ENCODE data around the gene SRPRB. TPM values are rescaled to one million over a fixed set of nuclear protein-coding genes. Genes with fewer than 3 reads are reported as not detected.

The SRPRB gene
- total and polyA plus RNA-seq, 2 experiments from 2014 or later, result 25.6 to 36.0 TPM

DNA sequence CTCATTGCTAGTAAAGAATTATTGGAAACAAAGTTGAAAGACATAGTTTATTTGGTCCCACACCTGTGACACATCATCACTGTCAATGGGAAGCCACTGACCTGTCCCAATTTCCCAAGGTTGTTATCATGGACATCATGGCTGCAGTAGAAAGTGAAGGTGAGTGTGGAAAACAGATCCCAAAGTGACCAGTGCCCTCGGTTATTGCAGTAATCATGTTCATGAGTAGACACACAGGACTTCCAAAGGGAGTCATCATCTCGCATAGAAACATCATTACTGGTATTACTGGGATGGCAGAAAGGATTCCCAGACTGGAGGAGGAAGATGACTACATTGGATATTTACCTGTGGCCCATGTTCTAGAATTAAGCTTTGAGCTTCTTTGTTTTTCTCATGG lies 44.7 kb upstream of the SRPRB start:
- H3K79me2 ChIP-seq (replicated peaks; ENCODE audit: insufficient read depth), result no peaks in the 10 kb centered on the region

More for the DNA sequence above, 44.7 kb upstream of the SRPRB start:
- Histone ChIP-seq H2AFZ (no peak overlapping the region), H3K36me3 (ENCODE audit: insufficient read depth) (no peaks in the 10 kb centered on the region), H3K27me3 (ENCODE audit: insufficient read depth) (no peaks in the 10 kb centered on the region), H3K27ac (ENCODE audit: low read depth) (no peak overlapping the region), H3F3A (replicated peaks; ENCODE audit: low read depth) (no peaks in the 10 kb centered on the region), H3K4me3 (no peak overlapping the region), H3K4me1 (ENCODE audit: insufficient read depth) (peaks cover 7% of the 10 kb centered on the region; the same call in 1 of the 2 replicates), H3K4me2 (no peak overlapping the region), H3K9me2 (ENCODE audit: insufficient read depth) (0 out of 2 replicates have a peak, but pooled peaks cover 5% of the 10 kb centered on the region), H4K20me1 (replicated peaks; ENCODE audit: insufficient read depth) (no peaks in the 10 kb centered on the region)
- DNase-seq (ENCODE audit: low spot score) (no peak), ATAC-seq (no peak)
- peaks cover 18% of the 10 kb centered on the region for H3K4me1 Mint-ChIP-seq
- no peak overlapping the region for H3K4me3 Mint-ChIP-seq
- H3K36me3 Mint-ChIP-seq (ENCODE audit: low read depth), result no peaks in the 10 kb centered on the region
- no peak overlapping the region for H3K27ac Mint-ChIP-seq
- TF ChIP-seq ZNF331 (CRISPR knock-in tag; IDR thresholded peaks at IDR 0.05; ENCODE audit: low read depth), result no peak
- TF ChIP-seq EZH2 (IDR thresholded peaks at IDR 0.05; ENCODE audit: low read depth, unreplicated experiment), result no peak
- TF ChIP-seq, protein P1, sequence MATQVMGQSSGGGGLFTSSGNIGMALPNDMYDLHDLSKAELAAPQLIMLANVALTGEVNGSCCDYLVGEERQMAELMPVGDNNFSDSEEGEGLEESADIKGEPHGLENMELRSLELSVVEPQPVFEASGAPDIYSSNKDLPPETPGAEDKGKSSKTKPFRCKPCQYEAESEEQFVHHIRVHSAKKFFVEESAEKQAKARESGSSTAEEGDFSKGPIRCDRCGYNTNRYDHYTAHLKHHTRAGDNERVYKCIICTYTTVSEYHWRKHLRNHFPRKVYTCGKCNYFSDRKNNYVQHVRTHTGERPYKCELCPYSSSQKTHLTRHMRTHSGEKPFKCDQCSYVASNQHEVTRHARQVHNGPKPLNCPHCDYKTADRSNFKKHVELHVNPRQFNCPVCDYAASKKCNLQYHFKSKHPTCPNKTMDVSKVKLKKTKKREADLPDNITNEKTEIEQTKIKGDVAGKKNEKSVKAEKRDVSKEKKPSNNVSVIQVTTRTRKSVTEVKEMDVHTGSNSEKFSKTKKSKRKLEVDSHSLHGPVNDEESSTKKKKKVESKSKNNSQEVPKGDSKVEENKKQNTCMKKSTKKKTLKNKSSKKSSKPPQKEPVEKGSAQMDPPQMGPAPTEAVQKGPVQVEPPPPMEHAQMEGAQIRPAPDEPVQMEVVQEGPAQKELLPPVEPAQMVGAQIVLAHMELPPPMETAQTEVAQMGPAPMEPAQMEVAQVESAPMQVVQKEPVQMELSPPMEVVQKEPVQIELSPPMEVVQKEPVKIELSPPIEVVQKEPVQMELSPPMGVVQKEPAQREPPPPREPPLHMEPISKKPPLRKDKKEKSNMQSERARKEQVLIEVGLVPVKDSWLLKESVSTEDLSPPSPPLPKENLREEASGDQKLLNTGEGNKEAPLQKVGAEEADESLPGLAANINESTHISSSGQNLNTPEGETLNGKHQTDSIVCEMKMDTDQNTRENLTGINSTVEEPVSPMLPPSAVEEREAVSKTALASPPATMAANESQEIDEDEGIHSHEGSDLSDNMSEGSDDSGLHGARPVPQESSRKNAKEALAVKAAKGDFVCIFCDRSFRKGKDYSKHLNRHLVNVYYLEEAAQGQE (IDR thresholded peaks at IDR 0.05; ENCODE audit: unreplicated experiment), result no peak
- no peak for TF ChIP-seq ZNF114 (CRISPR knock-in tag; IDR thresholded peaks at IDR 0.05)
- no peak for TF ChIP-seq POLR2AphosphoS5 (IDR thresholded peaks at IDR 0.05; ENCODE audit: low read depth)
- TF ChIP-seq, protein P2, sequence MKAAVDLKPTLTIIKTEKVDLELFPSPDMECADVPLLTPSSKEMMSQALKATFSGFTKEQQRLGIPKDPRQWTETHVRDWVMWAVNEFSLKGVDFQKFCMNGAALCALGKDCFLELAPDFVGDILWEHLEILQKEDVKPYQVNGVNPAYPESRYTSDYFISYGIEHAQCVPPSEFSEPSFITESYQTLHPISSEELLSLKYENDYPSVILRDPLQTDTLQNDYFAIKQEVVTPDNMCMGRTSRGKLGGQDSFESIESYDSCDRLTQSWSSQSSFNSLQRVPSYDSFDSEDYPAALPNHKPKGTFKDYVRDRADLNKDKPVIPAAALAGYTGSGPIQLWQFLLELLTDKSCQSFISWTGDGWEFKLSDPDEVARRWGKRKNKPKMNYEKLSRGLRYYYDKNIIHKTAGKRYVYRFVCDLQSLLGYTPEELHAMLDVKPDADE (IDR thresholded peaks at IDR 0.05), result no peak
- no peak for TF ChIP-seq CREB1 (CRISPR knock-in tag; IDR thresholded peaks at IDR 0.05; ENCODE audit: low read depth)
- TF ChIP-seq, protein P3, sequence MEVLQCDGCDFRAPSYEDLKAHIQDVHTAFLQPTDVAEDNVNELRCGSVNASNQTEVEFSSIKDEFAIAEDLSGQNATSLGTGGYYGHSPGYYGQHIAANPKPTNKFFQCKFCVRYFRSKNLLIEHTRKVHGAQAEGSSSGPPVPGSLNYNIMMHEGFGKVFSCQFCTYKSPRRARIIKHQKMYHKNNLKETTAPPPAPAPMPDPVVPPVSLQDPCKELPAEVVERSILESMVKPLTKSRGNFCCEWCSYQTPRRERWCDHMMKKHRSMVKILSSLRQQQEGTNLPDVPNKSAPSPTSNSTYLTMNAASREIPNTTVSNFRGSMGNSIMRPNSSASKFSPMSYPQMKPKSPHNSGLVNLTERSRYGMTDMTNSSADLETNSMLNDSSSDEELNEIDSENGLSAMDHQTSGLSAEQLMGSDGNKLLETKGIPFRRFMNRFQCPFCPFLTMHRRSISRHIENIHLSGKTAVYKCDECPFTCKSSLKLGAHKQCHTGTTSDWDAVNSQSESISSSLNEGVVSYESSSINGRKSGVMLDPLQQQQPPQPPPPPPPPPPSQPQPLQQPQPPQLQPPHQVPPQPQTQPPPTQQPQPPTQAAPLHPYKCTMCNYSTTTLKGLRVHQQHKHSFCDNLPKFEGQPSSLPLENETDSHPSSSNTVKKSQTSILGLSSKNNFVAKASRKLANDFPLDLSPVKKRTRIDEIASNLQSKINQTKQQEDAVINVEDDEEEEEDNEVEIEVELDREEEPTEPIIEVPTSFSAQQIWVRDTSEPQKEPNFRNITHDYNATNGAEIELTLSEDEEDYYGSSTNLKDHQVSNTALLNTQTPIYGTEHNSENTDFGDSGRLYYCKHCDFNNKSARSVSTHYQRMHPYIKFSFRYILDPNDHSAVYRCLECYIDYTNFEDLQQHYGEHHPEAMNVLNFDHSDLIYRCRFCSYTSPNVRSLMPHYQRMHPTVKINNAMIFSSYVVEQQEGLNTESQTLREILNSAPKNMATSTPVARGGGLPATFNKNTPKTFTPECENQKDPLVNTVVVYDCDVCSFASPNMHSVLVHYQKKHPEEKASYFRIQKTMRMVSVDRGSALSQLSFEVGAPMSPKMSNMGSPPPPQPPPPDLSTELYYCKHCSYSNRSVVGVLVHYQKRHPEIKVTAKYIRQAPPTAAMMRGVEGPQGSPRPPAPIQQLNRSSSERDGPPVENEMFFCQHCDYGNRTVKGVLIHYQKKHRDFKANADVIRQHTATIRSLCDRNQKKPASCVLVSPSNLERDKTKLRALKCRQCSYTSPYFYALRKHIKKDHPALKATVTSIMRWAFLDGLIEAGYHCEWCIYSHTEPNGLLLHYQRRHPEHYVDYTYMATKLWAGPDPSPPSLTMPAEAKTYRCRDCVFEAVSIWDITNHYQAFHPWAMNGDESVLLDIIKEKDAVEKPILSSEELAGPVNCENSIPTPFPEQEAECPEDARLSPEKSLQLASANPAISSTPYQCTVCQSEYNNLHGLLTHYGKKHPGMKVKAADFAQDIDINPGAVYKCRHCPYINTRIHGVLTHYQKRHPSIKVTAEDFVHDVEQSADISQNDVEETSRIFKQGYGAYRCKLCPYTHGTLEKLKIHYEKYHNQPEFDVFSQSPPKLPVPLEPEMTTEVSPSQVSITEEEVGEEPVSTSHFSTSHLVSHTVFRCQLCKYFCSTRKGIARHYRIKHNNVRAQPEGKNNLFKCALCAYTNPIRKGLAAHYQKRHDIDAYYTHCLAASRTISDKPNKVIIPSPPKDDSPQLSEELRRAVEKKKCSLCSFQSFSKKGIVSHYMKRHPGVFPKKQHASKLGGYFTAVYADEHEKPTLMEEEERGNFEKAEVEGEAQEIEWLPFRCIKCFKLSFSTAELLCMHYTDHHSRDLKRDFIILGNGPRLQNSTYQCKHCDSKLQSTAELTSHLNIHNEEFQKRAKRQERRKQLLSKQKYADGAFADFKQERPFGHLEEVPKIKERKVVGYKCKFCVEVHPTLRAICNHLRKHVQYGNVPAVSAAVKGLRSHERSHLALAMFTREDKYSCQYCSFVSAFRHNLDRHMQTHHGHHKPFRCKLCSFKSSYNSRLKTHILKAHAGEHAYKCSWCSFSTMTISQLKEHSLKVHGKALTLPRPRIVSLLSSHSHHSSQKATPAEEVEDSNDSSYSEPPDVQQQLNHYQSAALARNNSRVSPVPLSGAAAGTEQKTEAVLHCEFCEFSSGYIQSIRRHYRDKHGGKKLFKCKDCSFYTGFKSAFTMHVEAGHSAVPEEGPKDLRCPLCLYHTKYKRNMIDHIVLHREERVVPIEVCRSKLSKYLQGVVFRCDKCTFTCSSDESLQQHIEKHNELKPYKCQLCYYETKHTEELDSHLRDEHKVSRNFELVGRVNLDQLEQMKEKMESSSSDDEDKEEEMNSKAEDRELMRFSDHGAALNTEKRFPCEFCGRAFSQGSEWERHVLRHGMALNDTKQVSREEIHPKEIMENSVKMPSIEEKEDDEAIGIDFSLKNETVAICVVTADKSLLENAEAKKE (CRISPR knock-in tag; IDR thresholded peaks at IDR 0.05), result no peak
- peaks cover 2% of the 10 kb centered on the region for H3K27me3 Mint-ChIP-seq (ENCODE audit: insufficient read depth, low read depth, poor library complexity)
- H3K9me3 Mint-ChIP-seq, result no peaks in the 10 kb centered on the region
